ENCODE results near the gene FAM53B.

GRCh38 chr10:124737708-124738107, 6.5 kb downstream of the FAM53B start:
- TF ChIP-seq, protein P1, sequence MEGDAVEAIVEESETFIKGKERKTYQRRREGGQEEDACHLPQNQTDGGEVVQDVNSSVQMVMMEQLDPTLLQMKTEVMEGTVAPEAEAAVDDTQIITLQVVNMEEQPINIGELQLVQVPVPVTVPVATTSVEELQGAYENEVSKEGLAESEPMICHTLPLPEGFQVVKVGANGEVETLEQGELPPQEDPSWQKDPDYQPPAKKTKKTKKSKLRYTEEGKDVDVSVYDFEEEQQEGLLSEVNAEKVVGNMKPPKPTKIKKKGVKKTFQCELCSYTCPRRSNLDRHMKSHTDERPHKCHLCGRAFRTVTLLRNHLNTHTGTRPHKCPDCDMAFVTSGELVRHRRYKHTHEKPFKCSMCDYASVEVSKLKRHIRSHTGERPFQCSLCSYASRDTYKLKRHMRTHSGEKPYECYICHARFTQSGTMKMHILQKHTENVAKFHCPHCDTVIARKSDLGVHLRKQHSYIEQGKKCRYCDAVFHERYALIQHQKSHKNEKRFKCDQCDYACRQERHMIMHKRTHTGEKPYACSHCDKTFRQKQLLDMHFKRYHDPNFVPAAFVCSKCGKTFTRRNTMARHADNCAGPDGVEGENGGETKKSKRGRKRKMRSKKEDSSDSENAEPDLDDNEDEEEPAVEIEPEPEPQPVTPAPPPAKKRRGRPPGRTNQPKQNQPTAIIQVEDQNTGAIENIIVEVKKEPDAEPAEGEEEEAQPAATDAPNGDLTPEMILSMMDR (conservative IDR thresholded peaks at IDR 0.05; ENCODE audit: low read depth, low read length): no peak
- TF ChIP-seq EZH2 (IDR thresholded peaks at IDR 0.05; ENCODE audit: borderline replicate concordance, low read depth, low read length, poor library complexity, severe bottlenecking): no peak

Data from A673 (cell line).